Esophagus squamous epithelium (tissue), 5 donors: ENCODE results near the gene RIMKLB. TPM values are rescaled to one million over a fixed set of nuclear protein-coding genes. Genes with fewer than 3 reads are reported as not detected.

Experiments
- DNase-seq: peaks from one replicate; lab custom pipeline; 2025; lab: John Stamatoyannopoulos, UW
- H3K27ac ChIP-seq, 4 donors: fragments of 200-600 bp; sonication (generic); one replicate each; pipeline ENCODE4 v1.5.1; 2016 to 2019; ENCODE audit warnings: mild to moderate bottlenecking in 1 of 4
- H3K27me3 ChIP-seq, 4 donors: fragments of 200-600 bp; sonication (generic); 1 replicate in 3 of 4; 2 replicates in 1 of 4; pipeline versions ENCODE4 v1.5.1 to v1.6.0; 2017 to 2021; ENCODE audit warnings: antibody characterized with exemption in 1 of 4
- H3K36me3 ChIP-seq, 3 donors: fragments of 200-600 bp; sonication (generic); one replicate each; pipeline ENCODE4 v1.5.1; 2016 to 2019
- H3K4me1 ChIP-seq, 3 donors: fragments of 200-600 bp; sonication (generic); one replicate each; pipeline ENCODE4 v1.5.1; 2017 to 2019
- H3K4me3 ChIP-seq, 4 donors: fragments of 200-600 bp; sonication (generic); 1 replicate in 3 of 4; 2 replicates in 1 of 4; pipeline ENCODE4 v1.5.1; 2016 to 2019; ENCODE audit warnings: mild to moderate bottlenecking in 2 of 4, moderate library complexity in 1 of 4
- H3K9me3 ChIP-seq, 3 donors: fragments of 200-600 bp; sonication (generic); one replicate each; pipeline ENCODE4 v1.5.1; 2016 to 2019
- POLR2A ChIP-seq, 4 donors: fragments of 450-650 bp; IDR thresholded peaks; one replicate each; pipeline ENCODE4 v1.6.1; 2017; ENCODE audit warnings: antibody characterized with exemption in 4 of 4, mild to moderate bottlenecking in 4 of 4, moderate library complexity in 3 of 4
- WGBS, 2 donors: methylation state at CpG; one replicate each; pipeline ENCODE4 v1.1.5; 2018; 5-methylcytosine and 5-hydroxymethylcytosine counted together
- intact Hi-C: fragments of 100-400 bp; cut with DNase I; formaldehyde crosslinking; loops from one replicate; pipeline ENCODE4 v1.15.0; 2022
- total RNA-seq, 4 donors: library from RNA; depleted of rRNA; stranded (reverse); fragments of >200 nt; gene quantifications; one replicate each; pipeline ENCODE4 v1.1.0, GENCODE V29; 2016
- TF ChIP-seq, protein P1 (sequence below), 6 experiments: fragments of 450-650 bp in 4 of 6; fragments of 200-600 bp in 2 of 6; sonication (generic) in 2 of 6; IDR thresholded peaks; one replicate each; pipeline ENCODE4 v1.5.1; 2016 to 2019; ENCODE audit warnings: antibody characterized with exemption in 6 of 6, mild to moderate bottlenecking in 4 of 6, moderate library complexity in 4 of 6
- donor health status: DM: yes; HTN: yes; CAD: no.

Gene RIMKLB
- total RNA-seq, 4 donors from 2014 or later: 8.0 to 37.8 (median 15.0) TPM

DNA sequence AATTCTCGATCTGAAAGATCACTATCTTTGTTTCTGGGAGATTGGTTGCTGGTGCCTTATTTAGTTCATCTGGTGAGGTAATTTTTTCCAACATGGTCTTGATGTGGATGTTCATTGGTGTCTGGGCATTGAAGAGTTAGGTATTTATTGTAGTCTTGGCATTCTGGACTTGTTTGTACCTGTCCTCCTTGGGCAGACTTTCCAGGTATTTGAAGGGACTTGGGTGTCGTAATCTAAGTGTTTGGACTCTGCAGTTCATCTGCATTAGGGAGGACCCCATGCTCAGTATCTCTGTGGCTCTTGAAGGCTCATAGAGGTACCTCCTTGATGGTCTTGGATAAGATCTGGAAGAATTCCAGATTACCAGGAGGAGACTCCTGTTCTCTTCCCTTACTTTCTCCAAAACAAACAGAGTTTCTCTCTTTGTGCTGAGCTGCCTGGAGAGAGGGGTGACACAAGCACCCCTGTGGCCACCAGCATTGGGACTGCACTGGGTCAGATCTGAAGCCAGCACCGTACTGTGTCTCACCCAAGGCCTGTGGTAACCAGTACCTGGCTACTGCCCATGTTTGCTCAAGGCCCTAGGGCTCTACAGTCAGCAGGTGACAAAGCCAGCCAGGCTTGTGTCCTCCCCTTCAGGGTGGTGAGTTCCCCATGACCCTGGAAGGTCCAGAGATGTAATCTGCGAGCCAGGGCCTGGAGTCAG is 129.9 kb downstream of the RIMKLB start:
- intact Hi-C loops: no loop called here
- DNase-seq: no peak
- Histone ChIP-seq H3K4me3 (peak overlapping the region in 2 of 4 donors; percentile 11 to 15), H3K27me3 (no peaks in the 10 kb centered on the region), H3K9me3 (no peaks in the 10 kb centered on the region), H3K36me3 (peaks cover 0 to 33% (median 0%) of the 10 kb centered on the region in 3 donors), H3K27ac (peak overlapping the region; percentile 71 to 86 (median 79)), H3K4me1 (peaks cover 14 to 85% (median 26%) of the 10 kb centered on the region in 3 donors)
- 49 to 64% methylated on average over 2 to 3 of the region's 4 CpGs for WGBS, 2 donors
- TF ChIP-seq, protein P1, sequence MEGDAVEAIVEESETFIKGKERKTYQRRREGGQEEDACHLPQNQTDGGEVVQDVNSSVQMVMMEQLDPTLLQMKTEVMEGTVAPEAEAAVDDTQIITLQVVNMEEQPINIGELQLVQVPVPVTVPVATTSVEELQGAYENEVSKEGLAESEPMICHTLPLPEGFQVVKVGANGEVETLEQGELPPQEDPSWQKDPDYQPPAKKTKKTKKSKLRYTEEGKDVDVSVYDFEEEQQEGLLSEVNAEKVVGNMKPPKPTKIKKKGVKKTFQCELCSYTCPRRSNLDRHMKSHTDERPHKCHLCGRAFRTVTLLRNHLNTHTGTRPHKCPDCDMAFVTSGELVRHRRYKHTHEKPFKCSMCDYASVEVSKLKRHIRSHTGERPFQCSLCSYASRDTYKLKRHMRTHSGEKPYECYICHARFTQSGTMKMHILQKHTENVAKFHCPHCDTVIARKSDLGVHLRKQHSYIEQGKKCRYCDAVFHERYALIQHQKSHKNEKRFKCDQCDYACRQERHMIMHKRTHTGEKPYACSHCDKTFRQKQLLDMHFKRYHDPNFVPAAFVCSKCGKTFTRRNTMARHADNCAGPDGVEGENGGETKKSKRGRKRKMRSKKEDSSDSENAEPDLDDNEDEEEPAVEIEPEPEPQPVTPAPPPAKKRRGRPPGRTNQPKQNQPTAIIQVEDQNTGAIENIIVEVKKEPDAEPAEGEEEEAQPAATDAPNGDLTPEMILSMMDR (IDR thresholded peaks at IDR 0.05): no peak
- no peak for TF ChIP-seq POLR2A (IDR thresholded peaks at IDR 0.05)

DNA sequence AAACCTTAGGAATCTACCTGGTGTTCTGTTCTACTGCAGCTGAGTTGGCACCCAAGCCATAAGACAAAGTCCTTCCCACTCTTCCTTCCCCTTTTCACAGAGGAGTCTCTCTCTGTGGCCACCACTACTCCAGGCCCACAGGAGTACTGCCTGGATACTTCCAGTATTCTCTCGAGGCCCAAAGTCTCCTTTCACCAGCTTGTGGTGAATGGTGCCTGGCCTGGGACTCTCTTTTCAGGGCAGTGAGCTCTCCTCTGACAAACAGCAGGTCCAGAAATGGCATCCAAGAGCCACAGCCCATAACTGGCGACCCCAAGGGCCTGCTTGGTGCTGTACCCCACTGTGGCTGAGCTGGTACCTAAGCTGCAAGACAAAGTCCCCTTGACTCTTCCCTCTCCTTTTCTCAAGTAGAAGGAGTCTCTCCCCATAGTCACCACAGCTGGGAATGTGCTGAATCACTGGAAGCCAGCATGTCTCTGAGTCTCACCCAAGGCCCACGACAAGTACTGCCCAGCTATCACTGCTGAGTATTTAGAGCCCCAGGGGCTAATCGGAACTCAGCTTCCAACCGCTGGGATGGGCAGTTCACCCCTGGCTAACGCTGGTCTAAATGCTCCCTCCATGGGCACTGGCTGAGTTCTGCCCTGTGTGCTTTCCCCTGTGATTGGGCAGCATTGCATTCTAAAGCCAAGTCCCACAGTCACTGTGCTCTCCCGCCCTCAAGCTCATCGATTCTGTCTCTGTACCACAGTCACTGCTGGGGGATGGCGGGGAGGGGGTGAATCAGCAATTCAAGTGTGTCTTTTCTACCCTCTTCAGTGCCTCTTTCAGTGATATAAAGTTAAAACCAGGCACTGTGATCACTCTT is 130.7 kb downstream of the RIMKLB start:
- intact Hi-C loops: no loop called here
- Histone ChIP-seq H3K9me3 (no peaks in the 10 kb centered on the region), H3K27me3 (no peaks in the 10 kb centered on the region), H3K4me1 (peaks cover 14 to 77% (median 22%) of the 10 kb centered on the region in 3 donors), H3K4me3 (peak overlapping the region in 1 of 4 donors; percentile 11), H3K36me3 (peaks cover 0 to 38% (median 0%) of the 10 kb centered on the region in 3 donors), H3K27ac (peak overlapping the region; percentile 71 to 86 (median 79))
- no peak for DNase-seq
- TF ChIP-seq, protein P1 (IDR thresholded peaks at IDR 0.05): no peak
- no peak for TF ChIP-seq POLR2A (IDR thresholded peaks at IDR 0.05)
- WGBS, 2 donors: 73 to 74% methylated on average over 5 to 9 of the region's 9 CpGs

DNA sequence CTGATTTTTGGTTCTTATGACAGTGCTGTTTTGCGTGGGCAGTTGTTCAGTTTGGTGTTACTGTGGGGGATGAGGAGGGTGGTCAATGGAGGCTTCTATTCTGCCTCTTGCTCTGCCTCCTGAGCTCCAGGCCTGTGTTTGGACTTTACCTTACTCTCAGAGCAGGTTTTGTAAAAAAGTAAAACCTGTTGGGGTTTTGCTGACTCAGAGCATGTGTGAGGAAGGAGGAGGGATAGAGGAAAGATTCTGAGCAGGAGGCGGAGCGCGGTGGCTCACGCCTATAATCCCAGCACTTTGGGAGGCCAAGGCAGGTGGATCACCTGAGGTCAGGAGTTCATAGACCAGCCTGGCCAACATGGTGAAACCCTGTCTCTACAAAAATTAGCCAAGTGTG is 131.3 kb downstream of the RIMKLB start:
- 60 to 64% methylated on average over 1 of the region's 5 CpGs for WGBS, 2 donors
- H3K4me3 ChIP-seq: no peak overlapping the region

DNA sequence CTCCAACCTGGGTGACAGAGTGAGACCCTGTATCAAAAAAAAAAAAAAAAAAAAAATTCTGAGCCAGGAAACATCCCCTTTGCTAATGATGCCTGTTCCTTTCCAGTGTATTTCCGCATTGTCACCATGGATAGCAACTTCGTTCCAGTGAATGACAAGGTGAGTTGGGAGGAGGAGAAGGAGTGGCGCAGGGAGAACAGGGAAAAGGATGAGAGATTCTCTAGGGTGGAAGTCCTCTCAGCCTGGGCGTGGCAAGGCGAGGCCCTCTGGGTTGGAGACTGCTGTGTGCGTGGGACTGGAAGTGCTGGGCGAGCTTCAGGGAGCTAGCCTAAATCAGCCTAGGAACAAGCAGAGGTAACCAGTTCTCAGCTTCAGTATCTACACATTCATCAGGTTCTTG is 131.8 kb downstream of the RIMKLB start:
- no peak overlapping the region for H3K4me3 ChIP-seq
- TF ChIP-seq, protein P1 (IDR thresholded peaks at IDR 0.05): no peak
- TF ChIP-seq POLR2A (IDR thresholded peaks at IDR 0.05): no peak
- 63 to 81% methylated on average over 7 of the region's 7 CpGs for WGBS, 2 donors

More for the DNA sequence above, 131.3 kb downstream of the RIMKLB start:
- intact Hi-C loops: no loop called here
- Histone ChIP-seq H3K27ac (peak overlapping the region; percentile 71 to 86 (median 79)), H3K4me1 (peaks cover 14 to 70% (median 19%) of the 10 kb centered on the region in 3 donors), H3K27me3 (no peaks in the 10 kb centered on the region), H3K9me3 (no peaks in the 10 kb centered on the region), H3K36me3 (peaks cover 0 to 45% (median 0%) of the 10 kb centered on the region in 3 donors)
- no peak for DNase-seq
- no peak for TF ChIP-seq POLR2A (IDR thresholded peaks at IDR 0.05)
- TF ChIP-seq, protein P1 (IDR thresholded peaks at IDR 0.05): no peak

More for the DNA sequence above, 131.8 kb downstream of the RIMKLB start:
- no peak for DNase-seq
- peaks cover 0 to 50% (median 0%) of the 10 kb centered on the region in 3 donors for H3K36me3 ChIP-seq
- peaks cover 14 to 65% (median 19%) of the 10 kb centered on the region in 3 donors for H3K4me1 ChIP-seq
- no peaks in the 10 kb centered on the region for H3K9me3 ChIP-seq
- peak overlapping the region in 3 of 4 donors; percentile 73 to 86 (median 85) for H3K27ac ChIP-seq
- H3K27me3 ChIP-seq: no peaks in the 10 kb centered on the region
- intact Hi-C loops: no loop called here
